GM23338 (cell line): ENCODE data around the gene EML4. TPM values are rescaled to one million over a fixed set of nuclear protein-coding genes. Genes with fewer than 3 reads are reported as not detected.

Source experiments
- ATAC-seq: fragments of 200-7000 bp; cut with Tn5 transposase; 3 replicates; pipeline ENCODE4 v1.9.1; 2020
- DNase-seq: peaks from one replicate; pipeline ENCODE4 v3.0.0-alpha.2; 2015; ENCODE audit warnings: low spot score
- H2AFZ ChIP-seq: fragments of 200-600 bp; sonication (generic); 2 replicates; pipeline ENCODE4 v1.8.0; 2016; ENCODE audit warnings: antibody characterized with exemption, mild to moderate bottlenecking, moderate library complexity
- H3F3A ChIP-seq: fragments of 200-600 bp; sonication (generic); replicated peaks from 2 replicates; pipeline ENCODE4 v1.8.0; 2017; ENCODE audit warnings: antibody characterized with exemption, mixed run types, low read depth
- H3K27ac ChIP-seq: fragments of 200-600 bp; sonication (generic); 2 replicates; pipeline ENCODE4 v1.6.1; 2016; ENCODE audit warnings: low read depth
- H3K27me3 ChIP-seq: fragments of 200-600 bp; sonication (generic); 2 replicates; pipeline ENCODE4 v1.8.0; 2016; ENCODE audit warnings: mild to moderate bottlenecking, mixed run types, moderate library complexity; ENCODE audit not compliant: insufficient read depth
- H3K36me3 ChIP-seq: fragments of 200-600 bp; sonication (generic); 2 replicates; pipeline ENCODE4 v1.8.0; 2016; ENCODE audit warnings: mild to moderate bottlenecking; ENCODE audit not compliant: insufficient read depth
- H3K4me1 ChIP-seq: fragments of 200-600 bp; sonication (generic); 2 replicates; pipeline ENCODE4 v1.8.0; 2016; ENCODE audit warnings: mild to moderate bottlenecking, moderate library complexity; ENCODE audit not compliant: insufficient read depth
- H3K4me2 ChIP-seq: fragments of 200-600 bp; sonication (generic); 2 replicates; pipeline ENCODE4 v1.7.1; 2017; ENCODE audit warnings: mixed run types
- H3K4me3 ChIP-seq: fragments of 200-600 bp; sonication (generic); 2 replicates; pipeline ENCODE4 v1.6.1; 2016; ENCODE audit warnings: mixed run types
- H3K79me2 ChIP-seq: fragments of 200-600 bp; sonication (generic); replicated peaks from 2 replicates; pipeline ENCODE4 v1.8.0; 2017; ENCODE audit warnings: mild to moderate bottlenecking; ENCODE audit not compliant: insufficient read depth
- H3K9me2 ChIP-seq: fragments of 200-600 bp; sonication (generic); 2 replicates; pipeline ENCODE4 v1.8.0; 2017; ENCODE audit not compliant: insufficient read depth
- H4K20me1 ChIP-seq: fragments of 200-600 bp; sonication (generic); replicated peaks from 2 replicates; pipeline ENCODE4 v1.8.0; 2017; ENCODE audit warnings: mild to moderate bottlenecking; ENCODE audit not compliant: insufficient read depth
- H3K27ac Mint-ChIP-seq: 2 replicates; pipeline ENCODE4 v1.8.0; 2020; ENCODE audit warnings: inconsistent platforms, mild to moderate bottlenecking, moderate library complexity, mixed read lengths
- H3K27me3 Mint-ChIP-seq: 3 replicates; pipeline ENCODE4 v1.8.0; 2022; ENCODE audit warnings: low read depth, mild to moderate bottlenecking, moderate library complexity, mixed read lengths, inconsistent platforms; ENCODE audit not compliant: insufficient read depth, poor library complexity
- H3K36me3 Mint-ChIP-seq: 3 replicates; pipeline ENCODE4 v1.8.0; 2021; ENCODE audit warnings: low read depth, mild to moderate bottlenecking, inconsistent platforms, moderate library complexity, mixed read lengths
- H3K4me1 Mint-ChIP-seq: 3 replicates; pipeline ENCODE4 v1.8.0; 2020; ENCODE audit warnings: mild to moderate bottlenecking, inconsistent platforms, mixed read lengths
- H3K4me3 Mint-ChIP-seq: 3 replicates; pipeline ENCODE4 v1.8.0; 2021; ENCODE audit warnings: moderate library complexity, mild to moderate bottlenecking, inconsistent platforms, mixed read lengths
- H3K9me3 Mint-ChIP-seq: 3 replicates; pipeline ENCODE4 v1.8.0; 2020; ENCODE audit warnings: moderate library complexity, mild to moderate bottlenecking, inconsistent platforms, mixed read lengths
- CREB1 ChIP-seq: fragments of 250-450 bp; sonication (Bioruptor Pico); IDR thresholded peaks from 2 replicates; pipeline ENCODE4 v1.5.0; 2020; ENCODE audit warnings: low read depth, mild to moderate bottlenecking, moderate library complexity
- CTCF ChIP-seq, 2 experiments: fragments of 200-600 bp in 1 of 2; sonication (generic) in 1 of 2; conservative IDR thresholded peaks; 2 replicates each; pipeline versions ENCODE4 v1.5.1 to v1.6.1; 2016 to 2017; ENCODE audit warnings: antibody characterized with exemption in 2 of 2, low read depth in 2 of 2, mild to moderate bottlenecking in 2 of 2, moderate library complexity in 1 of 2
- EZH2 ChIP-seq: fragments of 200-600 bp; sonication (generic); IDR thresholded peaks from one replicate; pipeline ENCODE4 v1.8.0; 2017; ENCODE audit warnings: antibody characterized with exemption, mild to moderate bottlenecking, low read depth; ENCODE audit not compliant: unreplicated experiment
- EZH2phosphoT487 ChIP-seq: fragments of 200-600 bp; sonication (generic); IDR thresholded peaks from one replicate; pipeline ENCODE4 v1.8.1; 2018; ENCODE audit warnings: antibody characterized with exemption; ENCODE audit not compliant: unreplicated experiment
- JUNB ChIP-seq: IDR thresholded peaks from one replicate; pipeline ENCODE4 v1.6.1; 2016; ENCODE audit warnings: antibody characterized with exemption; ENCODE audit not compliant: unreplicated experiment
- NANOG ChIP-seq: IDR thresholded peaks from 2 replicates; pipeline ENCODE4 v1.6.1; 2016; ENCODE audit warnings: antibody characterized with exemption, borderline replicate concordance
- POLR2AphosphoS5 ChIP-seq: IDR thresholded peaks from 2 replicates; pipeline ENCODE4 v1.6.1; 2016; ENCODE audit warnings: antibody characterized with exemption, low read depth
- STAT1 ChIP-seq: IDR thresholded peaks from one replicate; pipeline ENCODE4 v1.6.1; 2016; ENCODE audit warnings: antibody characterized with exemption; ENCODE audit not compliant: unreplicated experiment
- ZNF114 ChIP-seq: fragments of 250-450 bp; sonication (Bioruptor Pico); IDR thresholded peaks from 2 replicates; pipeline ENCODE4 v1.5.0; 2020; ENCODE audit warnings: mild to moderate bottlenecking, moderate library complexity
- ZNF331 ChIP-seq: fragments of 250-450 bp; sonication (Bioruptor Pico); IDR thresholded peaks from 2 replicates; pipeline ENCODE4 v1.5.0; 2020; ENCODE audit warnings: low read depth, mild to moderate bottlenecking, moderate library complexity
- polyA plus RNA-seq: library from polyadenylated mRNA; unstranded; fragments of >200 nt; fragmentation: Nextera tagmentation; extraction: Ambion mirVana; gene quantifications from 2 replicates; pipeline ENCODE4 v1.2.1, GENCODE V29; 2016
- total RNA-seq: library from RNA; depleted of rRNA; stranded (reverse); fragments of >200 nt; shearing (Covaris generic); gene quantifications from 2 replicates; pipeline ENCODE4 v1.2.3, GENCODE V29; 2014
- TF ChIP-seq, protein P1 (sequence below): IDR thresholded peaks from one replicate; pipeline ENCODE4 v1.6.1; 2018; ENCODE audit warnings: antibody characterized with exemption; ENCODE audit not compliant: unreplicated experiment
- TF ChIP-seq, protein P2 (sequence below): IDR thresholded peaks from 2 replicates; pipeline ENCODE4 v1.6.1; 2016; ENCODE audit warnings: antibody characterized with exemption
- TF ChIP-seq, protein P3 (sequence below): fragments of 250-450 bp; sonication (Bioruptor Pico); IDR thresholded peaks from 2 replicates; pipeline ENCODE4 v1.5.0; 2020; ENCODE audit warnings: mild to moderate bottlenecking, moderate library complexity

The EML4 gene
- total and polyA plus RNA-seq, 2 experiments from 2014 or later = 65.3 to 115 TPM

GRCh38 chr2:42363413-42363812, 194.3 kb downstream of the EML4 start:
- ATAC-seq (no peak), DNase-seq (no peak)
- H3K27ac ChIP-seq = no peak overlapping the region
- no peaks in the 10 kb centered on the region for H3K36me3 ChIP-seq
- peaks cover 14% of the 10 kb centered on the region for H4K20me1 ChIP-seq
- peaks cover 15% of the 10 kb centered on the region for H3K27me3 Mint-ChIP-seq
- peaks cover 24% of the 10 kb centered on the region for H3K4me1 ChIP-seq
- H3K27me3 ChIP-seq = no peaks in the 10 kb centered on the region
- H3K4me1 Mint-ChIP-seq = peaks cover 25% of the 10 kb centered on the region
- H3K36me3 Mint-ChIP-seq = no peaks in the 10 kb centered on the region
- TF ChIP-seq, protein P1, sequence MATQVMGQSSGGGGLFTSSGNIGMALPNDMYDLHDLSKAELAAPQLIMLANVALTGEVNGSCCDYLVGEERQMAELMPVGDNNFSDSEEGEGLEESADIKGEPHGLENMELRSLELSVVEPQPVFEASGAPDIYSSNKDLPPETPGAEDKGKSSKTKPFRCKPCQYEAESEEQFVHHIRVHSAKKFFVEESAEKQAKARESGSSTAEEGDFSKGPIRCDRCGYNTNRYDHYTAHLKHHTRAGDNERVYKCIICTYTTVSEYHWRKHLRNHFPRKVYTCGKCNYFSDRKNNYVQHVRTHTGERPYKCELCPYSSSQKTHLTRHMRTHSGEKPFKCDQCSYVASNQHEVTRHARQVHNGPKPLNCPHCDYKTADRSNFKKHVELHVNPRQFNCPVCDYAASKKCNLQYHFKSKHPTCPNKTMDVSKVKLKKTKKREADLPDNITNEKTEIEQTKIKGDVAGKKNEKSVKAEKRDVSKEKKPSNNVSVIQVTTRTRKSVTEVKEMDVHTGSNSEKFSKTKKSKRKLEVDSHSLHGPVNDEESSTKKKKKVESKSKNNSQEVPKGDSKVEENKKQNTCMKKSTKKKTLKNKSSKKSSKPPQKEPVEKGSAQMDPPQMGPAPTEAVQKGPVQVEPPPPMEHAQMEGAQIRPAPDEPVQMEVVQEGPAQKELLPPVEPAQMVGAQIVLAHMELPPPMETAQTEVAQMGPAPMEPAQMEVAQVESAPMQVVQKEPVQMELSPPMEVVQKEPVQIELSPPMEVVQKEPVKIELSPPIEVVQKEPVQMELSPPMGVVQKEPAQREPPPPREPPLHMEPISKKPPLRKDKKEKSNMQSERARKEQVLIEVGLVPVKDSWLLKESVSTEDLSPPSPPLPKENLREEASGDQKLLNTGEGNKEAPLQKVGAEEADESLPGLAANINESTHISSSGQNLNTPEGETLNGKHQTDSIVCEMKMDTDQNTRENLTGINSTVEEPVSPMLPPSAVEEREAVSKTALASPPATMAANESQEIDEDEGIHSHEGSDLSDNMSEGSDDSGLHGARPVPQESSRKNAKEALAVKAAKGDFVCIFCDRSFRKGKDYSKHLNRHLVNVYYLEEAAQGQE = no peak
- TF ChIP-seq POLR2AphosphoS5 = no peak
- TF ChIP-seq EZH2phosphoT487 = no peak
- TF ChIP-seq ZNF114 = no peak
- TF ChIP-seq, protein P2, sequence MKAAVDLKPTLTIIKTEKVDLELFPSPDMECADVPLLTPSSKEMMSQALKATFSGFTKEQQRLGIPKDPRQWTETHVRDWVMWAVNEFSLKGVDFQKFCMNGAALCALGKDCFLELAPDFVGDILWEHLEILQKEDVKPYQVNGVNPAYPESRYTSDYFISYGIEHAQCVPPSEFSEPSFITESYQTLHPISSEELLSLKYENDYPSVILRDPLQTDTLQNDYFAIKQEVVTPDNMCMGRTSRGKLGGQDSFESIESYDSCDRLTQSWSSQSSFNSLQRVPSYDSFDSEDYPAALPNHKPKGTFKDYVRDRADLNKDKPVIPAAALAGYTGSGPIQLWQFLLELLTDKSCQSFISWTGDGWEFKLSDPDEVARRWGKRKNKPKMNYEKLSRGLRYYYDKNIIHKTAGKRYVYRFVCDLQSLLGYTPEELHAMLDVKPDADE = no peak
- TF ChIP-seq, protein P3, sequence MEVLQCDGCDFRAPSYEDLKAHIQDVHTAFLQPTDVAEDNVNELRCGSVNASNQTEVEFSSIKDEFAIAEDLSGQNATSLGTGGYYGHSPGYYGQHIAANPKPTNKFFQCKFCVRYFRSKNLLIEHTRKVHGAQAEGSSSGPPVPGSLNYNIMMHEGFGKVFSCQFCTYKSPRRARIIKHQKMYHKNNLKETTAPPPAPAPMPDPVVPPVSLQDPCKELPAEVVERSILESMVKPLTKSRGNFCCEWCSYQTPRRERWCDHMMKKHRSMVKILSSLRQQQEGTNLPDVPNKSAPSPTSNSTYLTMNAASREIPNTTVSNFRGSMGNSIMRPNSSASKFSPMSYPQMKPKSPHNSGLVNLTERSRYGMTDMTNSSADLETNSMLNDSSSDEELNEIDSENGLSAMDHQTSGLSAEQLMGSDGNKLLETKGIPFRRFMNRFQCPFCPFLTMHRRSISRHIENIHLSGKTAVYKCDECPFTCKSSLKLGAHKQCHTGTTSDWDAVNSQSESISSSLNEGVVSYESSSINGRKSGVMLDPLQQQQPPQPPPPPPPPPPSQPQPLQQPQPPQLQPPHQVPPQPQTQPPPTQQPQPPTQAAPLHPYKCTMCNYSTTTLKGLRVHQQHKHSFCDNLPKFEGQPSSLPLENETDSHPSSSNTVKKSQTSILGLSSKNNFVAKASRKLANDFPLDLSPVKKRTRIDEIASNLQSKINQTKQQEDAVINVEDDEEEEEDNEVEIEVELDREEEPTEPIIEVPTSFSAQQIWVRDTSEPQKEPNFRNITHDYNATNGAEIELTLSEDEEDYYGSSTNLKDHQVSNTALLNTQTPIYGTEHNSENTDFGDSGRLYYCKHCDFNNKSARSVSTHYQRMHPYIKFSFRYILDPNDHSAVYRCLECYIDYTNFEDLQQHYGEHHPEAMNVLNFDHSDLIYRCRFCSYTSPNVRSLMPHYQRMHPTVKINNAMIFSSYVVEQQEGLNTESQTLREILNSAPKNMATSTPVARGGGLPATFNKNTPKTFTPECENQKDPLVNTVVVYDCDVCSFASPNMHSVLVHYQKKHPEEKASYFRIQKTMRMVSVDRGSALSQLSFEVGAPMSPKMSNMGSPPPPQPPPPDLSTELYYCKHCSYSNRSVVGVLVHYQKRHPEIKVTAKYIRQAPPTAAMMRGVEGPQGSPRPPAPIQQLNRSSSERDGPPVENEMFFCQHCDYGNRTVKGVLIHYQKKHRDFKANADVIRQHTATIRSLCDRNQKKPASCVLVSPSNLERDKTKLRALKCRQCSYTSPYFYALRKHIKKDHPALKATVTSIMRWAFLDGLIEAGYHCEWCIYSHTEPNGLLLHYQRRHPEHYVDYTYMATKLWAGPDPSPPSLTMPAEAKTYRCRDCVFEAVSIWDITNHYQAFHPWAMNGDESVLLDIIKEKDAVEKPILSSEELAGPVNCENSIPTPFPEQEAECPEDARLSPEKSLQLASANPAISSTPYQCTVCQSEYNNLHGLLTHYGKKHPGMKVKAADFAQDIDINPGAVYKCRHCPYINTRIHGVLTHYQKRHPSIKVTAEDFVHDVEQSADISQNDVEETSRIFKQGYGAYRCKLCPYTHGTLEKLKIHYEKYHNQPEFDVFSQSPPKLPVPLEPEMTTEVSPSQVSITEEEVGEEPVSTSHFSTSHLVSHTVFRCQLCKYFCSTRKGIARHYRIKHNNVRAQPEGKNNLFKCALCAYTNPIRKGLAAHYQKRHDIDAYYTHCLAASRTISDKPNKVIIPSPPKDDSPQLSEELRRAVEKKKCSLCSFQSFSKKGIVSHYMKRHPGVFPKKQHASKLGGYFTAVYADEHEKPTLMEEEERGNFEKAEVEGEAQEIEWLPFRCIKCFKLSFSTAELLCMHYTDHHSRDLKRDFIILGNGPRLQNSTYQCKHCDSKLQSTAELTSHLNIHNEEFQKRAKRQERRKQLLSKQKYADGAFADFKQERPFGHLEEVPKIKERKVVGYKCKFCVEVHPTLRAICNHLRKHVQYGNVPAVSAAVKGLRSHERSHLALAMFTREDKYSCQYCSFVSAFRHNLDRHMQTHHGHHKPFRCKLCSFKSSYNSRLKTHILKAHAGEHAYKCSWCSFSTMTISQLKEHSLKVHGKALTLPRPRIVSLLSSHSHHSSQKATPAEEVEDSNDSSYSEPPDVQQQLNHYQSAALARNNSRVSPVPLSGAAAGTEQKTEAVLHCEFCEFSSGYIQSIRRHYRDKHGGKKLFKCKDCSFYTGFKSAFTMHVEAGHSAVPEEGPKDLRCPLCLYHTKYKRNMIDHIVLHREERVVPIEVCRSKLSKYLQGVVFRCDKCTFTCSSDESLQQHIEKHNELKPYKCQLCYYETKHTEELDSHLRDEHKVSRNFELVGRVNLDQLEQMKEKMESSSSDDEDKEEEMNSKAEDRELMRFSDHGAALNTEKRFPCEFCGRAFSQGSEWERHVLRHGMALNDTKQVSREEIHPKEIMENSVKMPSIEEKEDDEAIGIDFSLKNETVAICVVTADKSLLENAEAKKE = no peak
- no peak for TF ChIP-seq ZNF331 (CRISPR knock-in tag)
- TF ChIP-seq EZH2 = no peak
- no peak for TF ChIP-seq NANOG
- TF ChIP-seq CTCF (conservative IDR thresholded peaks at IDR 0.05; ENCODE audit: low read depth in 2 of 2) = no peak
- no peak for TF ChIP-seq CREB1 (CRISPR knock-in tag)
- TF ChIP-seq JUNB = no peak
- no peak for TF ChIP-seq STAT1
- no peak overlapping the region for H3K4me2 ChIP-seq
- H3K4me3 Mint-ChIP-seq = no peak overlapping the region
- no peaks in the 10 kb centered on the region for H3K9me3 Mint-ChIP-seq
- H3K27ac Mint-ChIP-seq = no peak overlapping the region
- H3K79me2 ChIP-seq = peaks cover 24% of the 10 kb centered on the region
- no peaks in the 10 kb centered on the region; the same call in 1 of the 2 replicates for H3F3A ChIP-seq
- no peak overlapping the region for H2AFZ ChIP-seq
- H3K4me3 ChIP-seq = no peak overlapping the region
- H3K9me2 ChIP-seq = no peaks in the 10 kb centered on the region
